ENCODE results near the gene EPHB1.

Gene EPHB1

DNA sequence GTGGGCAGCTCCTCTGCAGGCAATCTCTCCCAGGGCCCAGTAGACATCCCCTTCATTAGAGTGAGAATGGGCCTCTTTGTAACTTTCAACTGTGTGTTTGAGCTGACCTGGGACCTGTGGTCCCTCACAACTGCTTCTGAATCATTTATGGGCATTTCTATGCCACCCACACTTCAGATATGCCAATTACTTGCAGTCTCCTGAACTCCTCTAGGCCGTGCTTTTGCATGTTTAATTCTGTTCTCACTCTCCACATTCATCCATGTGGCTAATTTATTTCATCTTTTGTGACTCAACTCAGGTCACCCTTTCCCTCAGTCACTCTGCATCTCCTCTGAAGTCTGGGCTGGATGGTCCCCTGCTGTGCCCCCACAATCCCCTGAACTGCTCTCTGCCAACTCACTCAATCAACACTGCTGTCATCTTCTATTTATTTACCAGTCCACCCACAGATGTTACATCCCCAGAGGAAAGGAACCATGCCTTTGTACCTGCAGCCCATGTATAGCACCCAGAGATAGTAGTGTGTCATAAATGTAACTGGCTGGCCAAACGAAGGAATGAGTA is 364.7 kb downstream of the EPHB1 start:
- DNase-seq (ENCODE audit: low read depth in 2 of 2): no peak

DNA sequence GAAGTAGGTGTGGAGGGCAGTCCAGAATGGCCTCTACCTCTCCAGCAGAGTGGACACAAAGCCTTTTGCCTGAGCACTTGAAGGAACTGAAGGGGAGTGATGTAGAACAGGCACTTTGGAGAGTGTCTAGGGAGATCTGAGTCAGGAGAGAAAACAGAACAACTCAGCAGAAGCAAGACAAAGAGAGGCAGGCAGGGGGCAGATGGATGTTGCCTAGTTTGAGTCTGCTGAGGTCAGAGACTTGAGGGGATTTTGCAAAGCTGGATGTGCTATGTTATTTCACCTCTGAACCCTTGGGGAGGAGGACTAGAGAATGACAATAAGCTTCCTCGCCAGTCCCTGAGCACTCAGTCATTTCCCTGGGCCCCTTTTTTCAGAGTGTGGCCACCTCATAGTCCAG is 366.4 kb downstream of the EPHB1 start:
- no peak for DNase-seq (ENCODE audit: low read depth in 2 of 2)

DNA sequence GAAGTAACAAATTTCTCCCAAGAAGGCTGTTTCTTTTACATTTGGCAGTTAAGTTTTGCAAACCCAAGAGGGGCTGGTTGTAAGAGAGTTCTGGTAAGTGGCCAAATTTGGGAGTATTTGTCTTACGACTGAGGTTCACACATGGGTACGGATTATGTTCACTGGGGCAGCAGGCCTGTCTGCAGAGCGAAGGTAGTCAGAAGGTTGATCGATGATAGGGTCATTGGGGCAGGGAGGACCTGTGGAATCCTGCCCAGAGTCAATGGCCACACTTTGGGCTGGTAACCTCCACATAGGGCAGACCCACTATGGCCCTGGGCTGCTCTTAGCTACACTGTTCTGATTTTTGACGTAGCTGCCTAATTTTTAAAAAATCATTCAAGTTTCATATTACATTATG is 368.6 kb downstream of the EPHB1 start:
- DNase-seq (ENCODE audit: low read depth in 2 of 2): no peak

DNA sequence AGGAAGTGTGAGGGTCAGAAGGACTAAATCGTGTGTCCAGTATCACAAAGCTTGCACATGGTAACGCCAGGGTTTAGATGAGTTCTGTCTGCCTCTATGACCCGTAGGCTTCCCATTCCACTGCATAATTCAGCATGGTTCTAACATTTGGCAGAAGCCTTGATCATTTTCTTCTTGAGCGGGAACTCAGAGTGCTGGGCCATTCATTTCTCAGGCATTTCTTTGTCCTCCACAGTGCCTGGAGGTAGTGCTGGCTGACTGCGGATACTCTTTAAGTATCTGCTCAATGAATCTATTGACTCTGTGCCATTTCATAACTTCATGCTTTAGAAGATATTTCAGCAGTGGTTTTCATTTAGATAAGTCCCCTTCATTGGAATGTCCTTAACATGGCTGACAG is 370.2 kb downstream of the EPHB1 start:
- DNase-seq (ENCODE audit: low read depth in 2 of 2): no peak

DNA sequence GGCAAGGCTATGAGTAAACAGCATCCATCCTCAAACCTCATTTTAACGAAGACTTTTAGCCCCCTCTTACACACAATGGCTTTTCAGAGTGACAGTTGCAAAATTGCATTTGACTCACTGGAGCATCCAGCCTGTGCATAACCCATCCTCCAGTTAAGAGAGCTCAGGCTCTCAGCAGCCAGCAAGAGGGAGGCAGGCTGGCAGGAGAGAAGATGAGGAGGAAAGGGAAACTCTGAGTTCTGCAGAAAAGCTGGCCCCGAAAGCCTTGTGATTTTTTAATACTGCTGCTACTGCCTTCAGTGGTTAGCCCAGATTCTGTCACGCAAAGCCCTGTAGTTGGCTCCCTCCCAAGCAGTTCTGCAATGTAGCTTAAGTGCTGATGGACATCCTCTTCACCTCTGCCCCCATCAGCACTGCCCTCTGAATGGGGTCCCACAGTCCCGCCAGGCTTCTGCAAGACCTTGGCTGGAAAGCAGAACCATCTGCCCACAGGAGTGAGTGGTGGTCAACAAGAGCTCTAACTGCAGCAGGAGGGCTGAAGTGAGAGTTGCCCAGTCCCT is 371.3 kb downstream of the EPHB1 start:
- DNase-seq (ENCODE audit: low read depth in 2 of 2): no peak

DNA sequence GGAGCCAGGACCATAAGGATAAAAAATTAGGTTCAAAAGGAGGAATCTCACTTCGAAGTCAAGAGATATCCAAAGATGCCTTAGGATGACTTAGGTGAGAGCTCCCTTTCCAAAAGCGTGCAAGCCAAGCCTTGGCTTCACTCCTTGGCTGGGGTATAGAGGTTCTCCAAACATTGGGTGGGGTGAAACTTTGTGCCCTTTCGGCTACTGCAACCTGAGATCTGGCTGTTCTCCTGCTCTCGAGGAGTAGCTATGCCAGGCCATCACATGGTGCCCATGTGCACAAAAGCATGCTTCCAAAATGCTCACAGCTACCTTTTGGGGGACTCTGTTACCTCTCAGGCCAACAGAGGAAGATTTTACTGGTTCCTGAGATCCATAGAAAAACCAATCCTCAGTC is 373.8 kb downstream of the EPHB1 start:
- DNase-seq (ENCODE audit: low read depth in 2 of 2): no peak

DNA sequence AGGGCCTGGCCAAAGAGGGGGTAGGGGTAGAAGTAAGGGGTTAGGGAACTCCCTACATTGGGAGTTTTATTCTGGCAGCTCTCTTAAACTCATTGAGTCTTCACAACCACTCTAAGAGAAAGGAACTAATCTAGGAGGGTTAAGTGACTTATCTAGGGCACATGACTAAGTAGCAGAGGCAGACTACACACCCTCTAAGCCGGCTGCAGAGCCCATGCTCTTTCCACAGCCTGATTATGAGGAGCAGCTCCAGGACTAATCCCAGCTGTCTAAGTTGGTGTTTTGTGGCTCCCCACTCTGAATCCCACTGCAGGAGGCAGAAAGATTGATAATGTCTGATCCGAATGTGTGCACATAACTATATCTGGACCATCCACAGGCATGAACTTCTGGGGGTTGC is 374.6 kb downstream of the EPHB1 start:
- no peak for DNase-seq (ENCODE audit: low read depth in 2 of 2)

DNA sequence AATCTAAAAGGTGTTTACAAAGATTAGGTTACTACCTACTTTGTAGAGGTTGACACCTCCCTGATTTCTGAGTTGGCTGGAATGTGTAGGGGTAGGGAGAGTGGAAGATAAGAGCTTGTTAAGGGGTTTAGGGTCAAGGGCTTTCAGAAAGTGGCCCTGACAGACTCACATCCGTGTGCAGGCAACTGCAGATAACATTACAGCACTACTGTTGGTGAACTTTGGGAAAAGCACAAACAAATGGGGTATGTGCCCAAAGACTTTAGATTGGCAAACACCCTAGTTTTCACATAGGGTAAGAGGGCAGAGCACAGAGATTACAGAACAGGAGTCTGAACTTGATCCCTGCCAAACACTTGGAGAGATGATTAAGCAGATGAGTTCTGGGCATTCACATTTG is 375.7 kb downstream of the EPHB1 start:
- no peak for DNase-seq (ENCODE audit: low read depth in 2 of 2)

DNA sequence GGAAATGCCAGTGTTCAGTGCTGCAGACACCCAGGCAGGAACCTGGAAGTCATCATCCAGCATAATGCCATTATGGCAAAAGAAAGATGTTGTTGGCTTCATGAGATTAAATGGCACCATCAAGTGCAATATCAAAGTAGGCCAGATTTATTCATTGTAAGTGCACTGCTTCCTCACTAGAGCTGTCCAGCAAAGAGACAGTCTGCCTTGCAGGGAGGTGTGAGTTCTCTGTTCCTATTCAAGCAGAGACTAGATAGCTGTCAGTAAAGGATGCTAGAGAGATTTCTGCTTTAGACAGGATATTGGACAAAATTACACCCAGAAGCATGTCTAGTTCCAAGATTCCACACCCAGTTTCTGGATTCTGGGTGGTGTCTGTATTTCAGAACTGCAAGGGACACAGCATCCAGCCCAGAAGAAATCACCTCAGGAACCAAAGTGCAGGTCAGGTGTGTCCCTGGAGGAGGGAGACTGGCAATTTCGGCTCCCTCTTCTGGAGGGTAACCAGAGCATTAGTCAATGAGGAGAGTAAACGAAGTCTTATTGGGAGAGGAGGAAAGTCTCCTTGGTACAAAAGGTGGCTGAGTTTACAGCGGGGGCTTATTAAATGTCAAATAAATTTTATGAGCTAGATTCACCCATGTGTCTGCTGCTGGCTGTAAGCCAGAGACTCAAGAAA is 377.3 kb downstream of the EPHB1 start:
- no peak for DNase-seq (ENCODE audit: low read depth in 2 of 2)

DNA sequence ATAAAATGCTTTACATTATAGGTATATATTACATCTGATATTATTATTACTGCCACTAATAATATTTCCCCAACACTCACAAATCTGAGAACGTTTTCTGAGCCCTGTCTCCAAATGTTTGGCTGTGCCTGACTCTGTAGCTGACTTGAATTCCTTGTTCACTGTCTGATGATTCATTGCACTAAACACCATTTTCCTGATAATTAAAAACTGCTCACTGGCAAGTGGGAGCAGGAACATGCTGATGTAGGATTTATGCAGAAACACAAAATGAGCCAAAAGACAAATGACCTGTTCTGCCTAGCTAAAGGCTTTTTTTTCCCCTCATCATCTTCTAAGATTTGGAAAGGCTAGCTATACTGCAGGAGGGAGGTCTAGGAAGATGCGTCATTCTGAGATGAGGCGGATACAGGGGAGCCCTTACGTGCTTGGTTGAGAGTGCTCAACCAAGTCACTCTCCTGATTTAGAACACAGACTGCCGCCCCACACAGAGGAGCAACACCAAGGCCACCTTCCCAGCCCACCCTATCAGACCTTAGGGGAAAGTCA is 380.7 kb downstream of the EPHB1 start:
- DNase-seq (ENCODE audit: low read depth in 2 of 2): no peak

DNA sequence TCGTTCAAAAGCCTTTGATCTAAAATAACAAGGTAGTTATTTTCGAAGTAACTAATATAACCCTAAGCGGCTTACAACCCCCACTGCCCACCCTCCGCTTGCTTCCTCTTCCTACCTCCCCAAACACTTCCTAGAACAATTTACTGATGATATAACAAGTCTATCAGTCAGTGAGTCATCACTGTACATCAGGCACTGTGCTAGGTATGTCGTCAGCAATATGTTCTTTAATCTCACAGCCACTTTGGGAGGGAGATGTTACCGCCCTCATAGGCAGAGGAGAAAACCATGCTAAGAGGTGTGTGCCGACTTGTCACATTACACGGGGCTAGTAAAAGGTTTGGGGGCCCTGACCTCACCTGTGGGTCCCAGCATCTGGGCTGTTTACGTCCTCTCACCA is 381.8 kb downstream of the EPHB1 start:
- no peak for DNase-seq (ENCODE audit: low read depth in 2 of 2)

DNA sequence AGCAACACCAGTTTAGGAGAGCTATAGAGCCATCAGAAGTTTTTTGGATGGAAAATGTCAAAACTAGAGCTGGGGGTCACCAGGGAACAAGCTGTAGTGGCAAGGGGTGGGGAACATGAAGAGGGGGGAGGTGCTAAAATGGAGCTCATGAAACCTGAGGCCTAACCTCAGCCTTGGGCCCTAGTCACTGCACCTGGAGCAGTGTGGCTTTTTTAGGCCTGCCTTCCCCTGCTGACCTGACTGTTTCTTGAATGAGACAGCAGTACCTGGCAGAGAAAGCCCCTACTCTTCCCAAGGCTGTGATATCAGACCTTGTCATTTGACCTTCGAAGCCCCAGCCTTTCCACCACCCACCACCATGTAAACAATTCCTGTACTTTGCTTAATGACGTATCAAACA is 383.5 kb downstream of the EPHB1 start:
- DNase-seq (ENCODE audit: low read depth in 2 of 2): no peak

DNA sequence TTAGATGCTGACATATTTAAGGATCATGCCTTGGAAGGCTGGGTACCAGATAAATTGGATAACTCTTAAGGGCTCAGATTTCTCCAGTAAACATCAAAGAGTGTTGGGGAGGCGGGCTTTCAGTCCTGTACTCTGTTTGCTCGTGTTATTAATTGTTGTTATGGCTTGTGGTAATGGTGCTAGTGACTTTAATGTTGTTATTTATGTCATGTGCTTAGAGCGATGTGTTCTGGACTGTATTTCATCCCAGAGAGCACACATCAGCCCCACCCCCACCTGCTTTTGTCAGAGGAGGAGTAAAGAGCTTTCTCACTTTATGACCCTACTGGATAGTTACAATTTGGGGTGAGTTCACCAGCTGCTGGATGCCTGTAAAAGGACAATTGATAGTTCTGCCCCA is 386.3 kb downstream of the EPHB1 start:
- no peak for DNase-seq (ENCODE audit: low read depth in 2 of 2)

DNA sequence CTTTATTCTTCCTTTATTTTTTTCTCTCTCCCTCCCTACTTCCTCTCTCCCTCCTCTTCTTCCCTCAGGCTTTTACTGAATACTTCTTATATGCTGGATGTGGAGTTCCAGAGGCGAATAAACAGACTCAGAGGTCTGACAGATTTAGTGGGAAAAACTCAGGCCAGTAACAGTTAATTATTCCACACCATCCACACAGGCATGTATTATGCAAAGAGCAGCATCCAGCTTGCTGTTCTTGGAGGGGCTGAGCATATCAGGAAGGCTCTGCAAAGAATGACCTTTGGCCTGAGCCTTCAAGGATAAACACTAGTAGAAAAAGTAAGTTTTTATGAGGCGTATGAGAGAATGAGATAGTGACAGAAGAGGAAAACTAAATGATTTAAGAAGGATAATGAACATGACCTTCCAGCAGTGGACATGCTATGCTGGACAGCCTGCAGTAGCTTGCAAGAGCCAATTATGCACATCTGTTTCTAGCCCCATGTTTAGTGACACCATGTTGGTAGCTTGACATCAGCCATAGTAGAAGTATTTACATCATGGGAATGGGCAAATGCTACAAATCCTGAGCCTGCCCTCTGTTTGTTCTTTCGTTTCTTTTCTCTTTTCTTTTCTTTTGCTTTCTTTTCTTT is 387.4 kb downstream of the EPHB1 start:
- DNase-seq (ENCODE audit: low read depth in 2 of 2): no peak

DNA sequence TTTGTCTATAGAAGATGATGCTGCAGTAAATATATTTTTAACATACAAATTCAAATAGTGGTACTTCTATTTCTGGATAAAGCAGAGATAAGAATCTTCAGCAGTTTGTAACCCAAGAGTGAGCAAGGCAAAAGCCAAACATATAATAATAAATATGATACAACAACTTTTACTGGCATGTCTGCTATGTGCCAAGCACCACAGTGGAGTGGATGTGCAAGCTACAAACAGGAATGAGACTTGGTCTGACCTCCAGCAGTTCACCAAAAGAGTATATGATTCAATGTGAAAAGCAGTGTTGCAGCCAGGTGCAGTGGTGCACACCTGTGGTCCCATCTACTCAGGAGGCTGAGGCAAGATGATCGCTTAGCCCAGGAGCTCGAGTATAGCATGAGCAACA is 395.6 kb downstream of the EPHB1 start:
- no peak for DNase-seq (ENCODE audit: low read depth in 2 of 2)

DNA sequence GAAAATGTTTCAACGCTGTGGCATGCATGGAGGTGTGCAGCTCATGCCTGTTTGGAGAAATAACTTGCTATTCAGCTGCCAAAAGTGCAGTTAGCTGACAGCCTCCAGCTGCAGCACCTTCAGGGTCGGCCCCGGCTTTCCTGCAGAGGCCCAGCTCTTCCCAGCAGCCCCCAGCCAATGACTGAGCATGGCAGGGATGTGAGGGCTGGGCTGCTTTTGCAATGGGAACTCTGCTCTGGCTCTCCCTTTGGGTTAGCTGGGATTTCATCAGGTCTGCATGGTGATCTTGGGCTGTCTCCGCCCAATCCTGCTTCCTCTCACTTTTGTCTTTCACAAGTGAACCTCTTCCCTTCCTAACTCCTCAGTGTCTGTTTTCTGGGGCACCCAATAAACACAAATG is 396.6 kb downstream of the EPHB1 start:
- no peak for DNase-seq (ENCODE audit: low read depth in 2 of 2)

DNA sequence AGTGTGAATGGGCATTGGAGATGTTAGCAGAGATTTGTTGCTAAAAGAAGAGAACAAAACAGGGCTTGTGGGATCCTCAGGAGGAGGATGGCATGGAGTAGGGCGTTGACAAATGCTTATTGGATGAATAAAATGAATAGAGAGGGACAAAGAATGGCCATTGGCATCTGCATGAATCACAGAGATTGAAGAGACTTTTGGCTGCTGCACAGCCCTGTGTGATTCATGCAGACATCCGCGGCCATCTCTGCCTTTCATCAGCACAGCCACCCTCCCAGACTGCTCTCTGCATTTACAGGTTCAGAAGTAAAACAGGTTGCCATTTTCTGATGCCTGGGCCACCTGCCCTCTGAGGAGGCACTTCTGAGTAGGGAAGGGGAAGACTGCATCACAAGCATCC is 397.9 kb downstream of the EPHB1 start:
- no peak for DNase-seq (ENCODE audit: low read depth in 2 of 2)

DNA sequence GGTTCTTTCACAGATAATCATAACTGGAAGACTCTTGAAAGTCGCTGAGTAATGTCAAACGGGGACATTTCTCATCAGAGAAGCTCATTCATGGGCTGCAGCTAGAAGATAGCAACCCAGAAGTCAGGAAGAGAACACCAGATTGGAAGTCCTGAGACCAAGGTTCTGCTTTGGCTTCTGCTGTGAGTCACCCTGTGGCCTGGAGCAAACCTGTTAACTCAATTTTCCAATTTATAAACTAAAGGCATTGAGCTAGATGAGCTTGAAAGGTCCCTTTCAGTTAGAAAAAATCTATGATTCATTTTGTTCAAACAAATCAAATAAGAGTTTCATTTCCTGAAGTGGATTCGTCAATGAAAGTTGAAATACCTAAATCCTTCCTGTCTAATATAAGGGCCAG is 402.2 kb downstream of the EPHB1 start:
- no peak for DNase-seq (ENCODE audit: low read depth in 2 of 2)

DNA sequence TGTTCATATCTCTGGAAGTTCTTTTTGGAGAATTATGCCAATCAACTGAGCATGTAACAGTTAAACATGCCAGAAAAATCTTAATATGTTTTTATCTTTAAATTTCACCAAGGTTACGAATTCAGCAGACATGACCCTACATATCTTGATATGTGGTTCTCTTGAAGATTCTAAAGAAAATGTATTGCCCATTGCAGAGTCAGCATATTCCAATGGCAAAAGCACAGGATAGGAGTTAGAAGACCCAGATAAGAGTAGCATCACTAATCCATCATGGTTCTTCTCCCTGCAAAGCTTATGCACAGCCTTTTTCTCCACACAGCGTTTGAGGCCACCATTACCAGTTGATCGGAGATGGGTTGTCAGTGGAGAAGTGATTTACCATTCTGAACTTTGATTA is 402.8 kb downstream of the EPHB1 start:
- DNase-seq (ENCODE audit: low read depth in 2 of 2): no peak

DNA sequence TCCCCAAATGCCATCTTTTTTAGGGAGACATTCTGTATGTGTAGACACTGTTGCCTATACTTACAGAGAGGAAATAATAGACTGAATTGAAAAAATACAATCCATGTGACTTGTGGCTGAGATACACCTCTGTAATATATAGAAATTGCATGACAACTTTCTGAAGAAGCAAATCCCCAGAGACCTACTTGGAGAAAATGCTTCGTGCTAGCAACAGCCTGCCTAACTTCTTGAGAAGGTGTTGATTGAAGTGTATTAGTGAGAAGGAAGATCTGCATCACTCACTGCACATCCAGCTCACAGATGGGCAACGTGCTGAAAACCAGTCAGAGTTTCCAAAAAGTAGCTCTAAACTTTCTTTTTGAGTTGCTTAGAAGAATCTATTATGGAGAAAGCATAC is 404.1 kb downstream of the EPHB1 start:
- no peak for DNase-seq (ENCODE audit: low read depth in 2 of 2)

DNA sequence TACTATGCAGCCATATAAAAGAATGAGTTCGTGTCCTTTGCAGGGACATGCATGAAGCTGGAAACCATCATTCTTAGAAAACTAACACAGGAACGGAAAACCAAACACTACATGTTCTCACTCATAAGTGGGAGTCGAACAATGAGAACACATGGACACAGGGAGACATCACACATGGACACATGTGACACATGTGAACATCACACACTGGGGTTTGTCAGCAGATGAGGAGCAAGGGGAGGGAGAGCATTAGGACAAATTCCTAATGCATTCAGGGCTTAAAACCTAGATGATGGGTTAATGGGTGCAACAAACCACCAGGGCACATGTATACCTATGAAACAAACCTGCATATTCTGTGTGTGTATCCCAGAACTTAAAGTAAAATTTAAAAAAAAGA is 408.0 kb downstream of the EPHB1 start:
- no peak for DNase-seq (ENCODE audit: low read depth in 2 of 2)

DNA sequence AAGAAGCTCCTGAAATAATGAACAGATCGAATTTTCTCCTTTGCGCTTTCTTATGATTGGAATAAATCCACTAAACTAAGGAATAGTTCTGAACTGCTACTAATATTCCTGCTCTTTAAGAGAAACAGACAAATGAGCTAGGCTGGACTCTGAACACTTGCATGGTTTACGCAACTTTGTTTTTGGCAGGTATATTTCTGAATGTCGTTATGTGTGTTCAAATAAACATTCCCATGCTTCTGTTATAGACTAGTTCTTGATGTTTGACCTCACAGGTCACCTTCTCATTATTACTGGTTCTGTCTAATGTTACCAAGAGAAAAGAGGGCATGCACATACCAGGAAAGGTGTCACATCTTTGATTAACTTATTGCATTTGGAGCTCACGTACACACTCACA is 418.2 kb downstream of the EPHB1 start:
- DNase-seq (ENCODE audit: low read depth in 2 of 2): no peak

DNA sequence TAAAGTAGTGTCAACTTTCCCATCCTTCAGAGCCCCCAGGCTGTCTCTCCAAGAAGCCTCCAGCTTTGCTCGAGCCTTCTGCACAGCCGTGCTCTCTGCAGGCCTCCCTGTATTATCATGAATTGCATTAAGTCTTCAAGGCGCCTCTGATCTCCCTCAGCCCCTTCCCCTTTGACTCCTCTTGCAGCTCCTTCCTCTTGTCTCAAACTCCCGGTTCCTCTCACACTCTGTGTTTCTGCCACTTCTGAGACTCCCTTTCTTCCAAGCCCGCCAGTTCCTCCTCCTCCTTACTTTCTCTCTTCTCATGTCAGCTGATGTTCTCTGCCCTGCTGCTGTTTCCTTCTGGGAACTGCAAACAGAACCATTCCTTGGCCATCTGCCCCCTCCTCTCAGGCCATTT is 418.8 kb downstream of the EPHB1 start:
- no peak for DNase-seq (ENCODE audit: low read depth in 2 of 2)

Data from stimulated activated CD8-positive, alpha-beta memory T cell treated with anti-CD3 and anti-CD28 coated beads, Interleukin-15, amount 100 ng/mL, for 48 hours (primary cell).